Mesenchymal stem cell (in vitro differentiated cells and primary cell): ENCODE data around the gene SYNPR.

Experiments
- DNase-seq: peaks from one replicate; pipeline ENCODE4 v3.0.0-alpha.2; 2013
- H2AFZ ChIP-seq: one replicate; pipeline ENCODE4 v1.6.1; 2013; ENCODE audit warnings: low read depth, mild to moderate bottlenecking, control low read depth, inconsistent platforms, low read length, moderate library complexity
- H2AK5ac ChIP-seq: 2 replicates; pipeline ENCODE4 v1.6.1; 2013; ENCODE audit warnings: low read length, moderate library complexity, mild to moderate bottlenecking, inconsistent platforms; ENCODE audit not compliant: severe bottlenecking
- H2BK120ac ChIP-seq: one replicate; pipeline ENCODE4 v1.6.1; 2013; ENCODE audit warnings: low read depth, mild to moderate bottlenecking, inconsistent platforms, low read length, moderate library complexity
- H2BK12ac ChIP-seq, 2 experiments: one replicate each; pipeline ENCODE4 v1.6.1; 2013; ENCODE audit warnings: inconsistent platforms in 2 of 2, low read length in 2 of 2, mild to moderate bottlenecking in 2 of 2, moderate library complexity in 2 of 2, control low read depth in 1 of 2
- H2BK15ac ChIP-seq: one replicate; pipeline ENCODE4 v1.6.1; 2013; ENCODE audit warnings: mild to moderate bottlenecking, low read depth, inconsistent platforms; ENCODE audit not compliant: poor library complexity, severe bottlenecking
- H2BK5ac ChIP-seq: 2 replicates; pipeline ENCODE4 v1.6.1; 2013; ENCODE audit warnings: low read depth, mild to moderate bottlenecking, low read length, control low read depth, inconsistent platforms; ENCODE audit not compliant: poor library complexity, severe bottlenecking
- H3K14ac ChIP-seq, 2 experiments: one replicate each; pipeline ENCODE4 v1.6.1; 2013; ENCODE audit warnings: inconsistent platforms in 2 of 2, low read length in 2 of 2, control low read depth in 1 of 2, mild to moderate bottlenecking in 1 of 2, moderate library complexity in 1 of 2
- H3K18ac ChIP-seq, 2 experiments: one replicate each; pipeline ENCODE4 v1.6.1; 2013; ENCODE audit warnings: inconsistent platforms in 2 of 2, low read length in 2 of 2, control low read depth in 1 of 2, low read depth in 1 of 2, mild to moderate bottlenecking in 1 of 2
- H3K23ac ChIP-seq, 2 experiments: one replicate each; pipeline ENCODE4 v1.6.1; 2013; ENCODE audit warnings: inconsistent platforms in 2 of 2, low read length in 2 of 2, mild to moderate bottlenecking in 2 of 2, moderate library complexity in 2 of 2, control low read depth in 1 of 2
- H3K27ac ChIP-seq: 2 replicates; pipeline ENCODE4 v1.5.1; 2013; ENCODE audit warnings: mild to moderate bottlenecking, moderate library complexity, low read length, control low read depth, inconsistent platforms; ENCODE audit not compliant: poor library complexity, severe bottlenecking
- H3K27me3 ChIP-seq, 2 experiments: 2 replicates each; pipeline versions ENCODE4 v1.6.1 to v1.7.0; 2013; ENCODE audit warnings: low read length in 2 of 2, mild to moderate bottlenecking in 2 of 2, moderate library complexity in 2 of 2, control low read depth in 1 of 2, inconsistent platforms in 1 of 2; ENCODE audit not compliant: control insufficient read depth in 1 of 2, insufficient read depth in 1 of 2
- H3K36me3 ChIP-seq, 2 experiments: 2 replicates each; pipeline versions ENCODE4 v1.6.1 to v1.7.0; 2013; ENCODE audit warnings: low read length in 2 of 2, control low read depth in 1 of 2, inconsistent platforms in 1 of 2, low read depth in 1 of 2, mild to moderate bottlenecking in 1 of 2; ENCODE audit not compliant: insufficient read depth in 2 of 2, control insufficient read depth in 1 of 2
- H3K4ac ChIP-seq, 2 experiments: one replicate each; pipeline ENCODE4 v1.6.1; 2013; ENCODE audit warnings: inconsistent platforms in 2 of 2, low read length in 2 of 2, mild to moderate bottlenecking in 2 of 2, moderate library complexity in 2 of 2, control low read depth in 1 of 2, low read depth in 1 of 2
- H3K4me1 ChIP-seq: 2 replicates; pipeline ENCODE4 v1.6.1; 2013; ENCODE audit warnings: low read depth, low read length, control low read depth; ENCODE audit not compliant: control insufficient read depth, insufficient read depth
- H3K4me2 ChIP-seq: 2 replicates; pipeline ENCODE4 v1.6.1; 2013; ENCODE audit warnings: low read length, mild to moderate bottlenecking, inconsistent platforms; ENCODE audit not compliant: poor library complexity, severe bottlenecking
- H3K4me3 ChIP-seq, 2 experiments: 2 replicates each; pipeline versions ENCODE4 v1.5.1 to v1.7.0; 2013; ENCODE audit warnings: low read length in 2 of 2, mild to moderate bottlenecking in 2 of 2, control low read depth in 1 of 2, low read depth in 1 of 2; ENCODE audit not compliant: insufficient read depth in 1 of 2
- H3K79me1 ChIP-seq: replicated peaks from 2 replicates; pipeline ENCODE4 v1.6.1; 2013; ENCODE audit warnings: mild to moderate bottlenecking, control low read depth, low read length, inconsistent platforms; ENCODE audit not compliant: poor library complexity, severe bottlenecking
- H3K9ac ChIP-seq: 2 replicates; pipeline ENCODE4 v1.7.0; 2013; ENCODE audit warnings: mild to moderate bottlenecking, low read length, moderate library complexity
- H3K9me3 ChIP-seq: 2 replicates; pipeline ENCODE4 v1.7.0; 2013; ENCODE audit warnings: mild to moderate bottlenecking, low read length; ENCODE audit not compliant: control insufficient read depth
- H4K8ac ChIP-seq: one replicate; pipeline ENCODE4 v1.6.1; 2013; ENCODE audit warnings: inconsistent platforms, mild to moderate bottlenecking, low read length, moderate library complexity
- H4K91ac ChIP-seq: one replicate; pipeline ENCODE4 v1.6.1; 2013; ENCODE audit warnings: mild to moderate bottlenecking, low read length, inconsistent platforms
- WGBS: methylation state at CpG from one replicate; pipeline ENCODE4 v1.1.7; 2013; ENCODE audit warnings: mixed read lengths; 5-methylcytosine and 5-hydroxymethylcytosine counted together

SYNPR gene

GRCh38 chr3:63405882-63406281, 127.8 kb downstream of the SYNPR start:
- no peak overlapping the region for H2BK15ac ChIP-seq
- DNase-seq: no peak
- no peak overlapping the region for H3K27ac ChIP-seq
- H2BK12ac ChIP-seq: no peak overlapping the region
- H2AK5ac ChIP-seq: no peak overlapping the region
- 68% methylated on average over 2 of the region's 3 CpGs for WGBS
- no peak overlapping the region for H2AFZ ChIP-seq
- no peak overlapping the region for H3K18ac ChIP-seq
- no peak overlapping the region for H4K91ac ChIP-seq
- H3K79me1 ChIP-seq: no peaks in the 10 kb centered on the region
- H3K27me3 ChIP-seq: no peaks in the 10 kb centered on the region
- H3K9me3 ChIP-seq: no peaks in the 10 kb centered on the region
- no peaks in the 10 kb centered on the region for H3K36me3 ChIP-seq
- H3K23ac ChIP-seq: no peak overlapping the region
- H4K8ac ChIP-seq: no peak overlapping the region
- H3K4me3 ChIP-seq: no peak overlapping the region
- no peak overlapping the region for H3K9ac ChIP-seq
- H3K4me2 ChIP-seq: no peak overlapping the region
- no peak overlapping the region for H3K14ac ChIP-seq
- no peak overlapping the region for H2BK5ac ChIP-seq
- H3K4me1 ChIP-seq: no peaks in the 10 kb centered on the region
- no peak overlapping the region for H3K4ac ChIP-seq
- H2BK120ac ChIP-seq: no peak overlapping the region

GRCh38 chr3:63413523-63413922, 135.4 kb downstream of the SYNPR start:
- Histone ChIP-seq H2AK5ac (no peak overlapping the region), H2BK120ac (no peak overlapping the region), H3K23ac (no peak overlapping the region), H3K4me3 (no peak overlapping the region), H2AFZ (no peak overlapping the region), H4K91ac (no peak overlapping the region), H2BK12ac (no peak overlapping the region), H3K79me1 (no peaks in the 10 kb centered on the region), H3K36me3 (no peaks in the 10 kb centered on the region), H3K4me2 (no peak overlapping the region), H3K9me3 (no peaks in the 10 kb centered on the region), H3K14ac (no peak overlapping the region), H3K9ac (no peak overlapping the region), H3K27me3 (no peaks in the 10 kb centered on the region), H3K4ac (no peak overlapping the region), H3K4me1 (no peaks in the 10 kb centered on the region), H3K18ac (no peak overlapping the region), H2BK5ac (no peak overlapping the region), H3K27ac (no peak overlapping the region), H4K8ac (no peak overlapping the region), H2BK15ac (no peak overlapping the region)
- no peak for DNase-seq

GRCh38 chr3:63414607-63415006, 136.5 kb downstream of the SYNPR start:
- Histone ChIP-seq H4K91ac (no peak overlapping the region), H3K4me2 (no peak overlapping the region), H2AFZ (no peak overlapping the region), H3K27ac (no peak overlapping the region), H3K4ac (no peak overlapping the region), H4K8ac (no peak overlapping the region), H3K4me3 (no peak overlapping the region), H3K9ac (no peak overlapping the region), H3K36me3 (no peaks in the 10 kb centered on the region), H2BK12ac (no peak overlapping the region), H3K14ac (no peak overlapping the region), H2BK15ac (no peak overlapping the region), H2BK120ac (no peak overlapping the region), H2AK5ac (no peak overlapping the region), H3K23ac (no peak overlapping the region), H3K79me1 (no peaks in the 10 kb centered on the region), H3K4me1 (no peaks in the 10 kb centered on the region), H3K18ac (no peak overlapping the region), H2BK5ac (no peak overlapping the region), H3K9me3 (no peaks in the 10 kb centered on the region), H3K27me3 (no peaks in the 10 kb centered on the region)
- WGBS: no CpG with 5 or more reads among the region's 1 CpG
- DNase-seq: no peak

GRCh38 chr3:63429905-63430304, 151.8 kb downstream of the SYNPR start:
- Histone ChIP-seq H2BK5ac (no peak overlapping the region), H4K91ac (no peak overlapping the region), H3K23ac (no peak overlapping the region), H2AK5ac (no peak overlapping the region), H3K27me3 (no peaks in the 10 kb centered on the region), H3K18ac (no peak overlapping the region), H2BK12ac (no peak overlapping the region), H3K4me1 (no peaks in the 10 kb centered on the region), H2AFZ (no peak overlapping the region), H2BK120ac (no peak overlapping the region), H3K4ac (no peak overlapping the region), H3K27ac (no peak overlapping the region), H2BK15ac (no peak overlapping the region), H3K79me1 (no peaks in the 10 kb centered on the region), H3K9ac (no peak overlapping the region), H3K14ac (no peak overlapping the region), H3K9me3 (no peaks in the 10 kb centered on the region), H4K8ac (no peak overlapping the region), H3K4me3 (no peak overlapping the region), H3K36me3 (no peaks in the 10 kb centered on the region), H3K4me2 (no peak overlapping the region)
- no peak for DNase-seq
- WGBS: 59% methylated on average over 1 of the region's 2 CpGs
